Amniotic epithelial cell (primary cell): ENCODE data around the gene PLA2G4B.

Experiments used
- DNase-seq: peaks from one replicate; pipeline ENCODE4 v3.0.0-alpha.2; 2010; ENCODE audit warnings: low read depth

The PLA2G4B gene

DNA sequence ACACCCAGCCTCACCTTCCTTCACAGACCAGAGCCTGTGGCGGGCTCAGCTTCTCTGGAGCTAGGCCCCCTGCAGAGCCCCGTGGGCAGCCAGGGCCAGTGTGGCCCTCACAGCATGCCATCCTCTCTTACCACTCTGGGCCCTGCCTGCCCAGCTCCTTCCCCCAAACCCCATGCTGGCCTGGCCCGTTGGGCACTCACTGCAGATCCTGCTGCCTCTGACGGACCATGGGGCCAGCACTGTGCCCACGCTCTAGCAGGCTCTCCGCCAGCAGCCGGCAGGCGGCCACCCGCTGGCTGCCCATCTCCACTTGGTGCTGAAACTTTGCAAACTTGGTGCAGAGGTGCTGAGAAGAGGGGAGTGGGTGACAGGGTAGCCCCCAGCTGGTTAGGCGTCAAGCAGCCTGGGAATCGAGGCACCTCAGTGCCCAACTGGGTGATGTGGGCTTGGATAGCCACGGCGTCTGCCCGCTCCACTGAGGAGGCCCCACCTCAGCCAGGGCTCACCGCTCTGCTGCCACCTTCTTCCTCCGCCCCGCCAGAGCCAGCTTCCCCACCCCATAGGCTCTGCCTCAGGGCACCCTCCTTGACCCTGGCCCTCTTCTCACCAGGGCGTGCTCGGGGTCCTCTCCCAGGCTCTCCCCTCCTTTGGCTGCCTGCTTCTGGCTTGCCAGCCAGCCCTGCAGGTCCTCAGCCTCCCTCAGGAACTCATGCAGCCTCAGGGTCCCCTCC lies 32.7 kb downstream of the PLA2G4B start:
- DNase-seq: no peak

DNA sequence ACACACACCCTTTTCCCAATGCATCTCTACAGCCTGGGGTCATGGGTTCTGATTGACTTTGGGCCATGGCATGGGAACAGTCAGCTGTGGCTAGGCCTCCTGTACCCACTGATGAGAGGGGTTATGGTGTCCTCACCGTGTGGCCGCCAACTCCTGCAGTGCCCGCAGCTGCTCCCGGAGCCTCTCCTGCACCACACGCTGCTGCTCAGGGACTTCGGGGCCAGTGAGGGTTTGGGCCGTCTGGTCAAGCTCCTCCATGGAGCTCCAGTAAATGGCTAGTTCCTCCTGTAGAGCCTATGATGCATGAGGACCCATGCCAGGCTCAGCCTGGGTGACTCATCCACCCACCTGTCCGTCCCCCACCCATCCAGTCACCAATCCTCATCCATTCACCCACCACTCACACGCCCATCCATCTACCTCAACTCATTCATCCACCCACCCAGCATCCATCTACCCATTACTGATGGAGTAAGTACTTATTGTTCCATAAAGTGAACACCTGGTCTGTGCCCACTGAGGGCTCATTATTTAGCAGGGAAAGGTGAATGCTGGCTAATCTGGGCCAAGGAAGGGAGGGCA lies 33.6 kb downstream of the PLA2G4B start:
- DNase-seq: no peak

DNA sequence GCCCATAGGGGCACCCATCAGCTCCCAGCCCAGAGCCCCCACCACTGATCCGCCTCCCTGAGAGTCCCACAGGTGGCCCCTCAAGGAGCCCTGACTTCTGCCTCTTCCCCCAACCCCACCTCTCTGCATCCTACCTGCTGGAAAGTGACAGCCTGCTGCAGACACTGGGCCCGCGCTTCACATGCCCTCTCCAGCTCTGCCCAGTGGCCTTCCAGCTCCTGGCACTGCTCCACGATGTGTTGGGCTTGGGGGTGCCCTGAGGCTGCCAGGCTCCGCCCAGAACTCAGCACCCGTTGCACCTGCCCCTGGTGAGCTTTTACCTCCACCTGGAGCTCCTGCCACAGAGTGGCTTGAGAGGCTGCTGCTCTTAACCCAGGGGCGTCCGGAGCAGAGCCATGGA lies 35.1 kb downstream of the PLA2G4B start:
- DNase-seq: no peak

DNA sequence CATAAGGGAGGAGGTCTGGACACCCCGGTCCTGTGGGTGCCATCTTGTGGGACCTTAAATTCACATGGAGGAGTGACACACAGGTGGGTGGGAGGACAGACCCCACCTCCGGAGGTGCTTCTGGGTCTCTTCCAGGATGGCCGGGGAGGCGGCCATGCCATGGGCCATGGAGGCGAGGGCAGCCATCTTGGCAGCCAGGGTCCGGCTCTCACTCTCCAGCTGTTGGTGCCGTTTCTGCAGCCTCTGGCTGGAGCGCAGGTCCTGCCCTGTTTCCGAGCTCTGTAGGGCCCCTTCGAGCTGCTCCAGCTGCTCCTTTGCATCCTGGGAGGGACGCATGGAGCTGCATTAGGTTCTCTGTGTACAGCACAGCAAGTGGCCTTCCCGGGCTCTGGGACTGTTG lies 36.1 kb downstream of the PLA2G4B start:
- DNase-seq: no peak

DNA sequence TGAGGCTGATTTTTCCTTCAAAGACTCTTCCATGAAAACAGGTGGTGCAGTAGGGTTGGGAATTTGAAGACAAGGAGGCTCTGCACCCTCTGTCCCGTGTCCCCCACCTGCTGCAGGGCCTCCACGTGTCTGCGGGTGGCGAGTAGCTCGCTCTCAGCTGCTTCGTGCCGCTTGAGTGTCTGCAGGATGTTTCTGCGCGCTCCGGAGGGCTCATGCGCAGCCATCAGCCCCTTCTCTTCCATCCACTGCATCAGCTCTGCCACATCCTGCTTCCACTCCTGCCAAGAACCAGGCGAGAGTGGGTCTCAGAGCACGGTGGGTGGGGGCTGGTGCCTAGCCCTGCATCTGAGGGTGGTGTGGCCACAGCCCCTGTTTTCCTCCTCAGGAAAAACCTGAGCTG lies 37.4 kb downstream of the PLA2G4B start:
- no peak for DNase-seq

DNA sequence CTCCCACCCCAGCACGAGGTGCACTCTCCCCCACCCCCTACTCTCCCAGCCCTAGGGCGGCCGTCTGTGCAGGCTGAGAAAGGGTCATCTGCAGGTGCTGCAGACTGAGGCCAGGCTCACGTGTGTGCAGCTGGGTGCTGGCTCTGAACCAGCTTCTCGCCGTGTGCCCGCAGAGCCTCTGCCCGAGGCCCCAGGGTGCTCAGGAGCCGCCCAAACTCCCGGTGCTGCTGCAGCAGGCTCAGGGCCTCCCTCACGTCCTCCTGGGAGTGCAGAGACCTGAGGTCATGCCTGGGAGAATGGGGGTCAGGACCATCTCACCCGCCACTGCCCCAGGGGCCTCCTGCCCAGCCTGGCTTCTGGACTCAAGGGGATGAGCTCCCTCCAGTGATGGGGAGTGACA lies 38.0 kb downstream of the PLA2G4B start:
- no peak for DNase-seq

DNA sequence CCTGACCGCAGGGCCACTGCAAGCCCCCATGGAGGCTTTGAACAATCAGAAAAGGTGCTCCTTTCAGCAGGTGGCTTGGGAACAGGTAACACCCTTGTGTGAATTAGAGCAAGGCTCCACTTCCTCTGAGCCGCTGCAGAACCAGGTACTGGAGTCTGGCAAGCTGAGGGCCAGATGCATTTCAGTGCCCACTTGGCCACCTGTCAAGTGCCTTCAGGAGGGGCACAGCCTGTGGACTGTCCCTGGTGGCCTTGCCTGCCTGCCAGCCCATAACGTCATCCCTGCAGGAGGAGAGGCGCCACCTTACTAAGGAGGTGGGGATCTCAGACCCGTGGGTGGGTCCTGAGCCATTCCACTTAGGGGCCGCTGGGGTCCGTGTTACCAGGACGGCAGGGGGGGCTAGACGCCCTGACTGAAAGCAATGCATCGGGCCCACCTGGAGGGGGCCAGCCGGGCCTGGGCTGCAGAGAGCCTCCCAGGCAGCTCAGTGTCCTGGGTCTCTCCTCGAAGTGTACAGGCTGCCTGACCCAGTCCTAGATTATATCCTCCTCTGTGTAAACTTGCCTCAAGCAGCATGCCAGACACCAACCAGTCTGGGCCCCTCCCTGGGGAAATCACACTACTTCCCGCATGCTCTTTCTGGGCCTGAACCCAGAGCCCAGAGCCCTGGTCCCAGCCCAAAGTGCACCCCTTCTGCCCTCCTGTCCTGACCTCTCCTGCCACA lies 39.1 kb downstream of the PLA2G4B start:
- DNase-seq: no peak

DNA sequence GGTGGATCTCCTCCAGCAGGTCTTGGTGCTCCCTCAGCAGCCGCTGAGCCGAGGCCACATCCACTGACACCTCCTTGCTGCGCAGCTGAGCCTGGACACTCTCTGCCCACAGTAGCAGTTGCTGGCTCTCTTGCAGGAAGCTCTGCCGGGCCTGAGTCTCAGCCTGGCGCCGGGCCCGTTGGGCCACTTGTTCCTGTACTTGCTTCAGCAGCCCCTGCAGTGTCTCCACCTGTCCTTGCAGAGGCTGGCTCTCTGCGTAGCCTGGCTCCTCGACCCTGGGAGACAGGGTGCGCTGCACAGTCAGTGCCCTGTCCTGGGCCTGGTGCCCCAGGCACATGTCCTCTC lies 39.7 kb downstream of the PLA2G4B start:
- DNase-seq: no peak

DNA sequence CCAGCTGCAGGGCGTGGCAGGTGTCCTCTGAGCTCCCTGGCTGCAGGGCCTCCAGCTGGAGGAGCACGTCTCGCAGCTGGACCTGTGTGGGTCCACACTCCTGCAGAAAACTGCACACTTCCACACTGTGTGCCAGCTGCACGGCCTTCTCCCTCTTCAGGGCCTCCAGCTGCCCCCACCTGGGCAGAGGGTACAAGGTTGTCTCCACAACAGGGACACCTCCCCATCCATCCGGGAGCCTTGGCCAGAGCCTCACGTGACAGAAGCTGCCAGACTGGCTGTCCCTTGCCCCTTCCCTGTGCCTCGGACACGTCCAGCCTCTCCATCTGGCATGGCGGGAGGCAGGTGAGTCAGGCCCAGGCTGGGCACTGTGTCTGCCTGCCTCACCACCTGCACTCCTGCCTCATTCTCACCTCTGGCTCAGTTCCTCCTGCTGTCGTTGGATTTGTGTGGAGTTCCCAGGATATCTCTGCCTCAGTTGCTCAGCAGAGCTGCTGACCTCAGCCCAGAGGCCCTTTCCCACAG lies 40.7 kb downstream of the PLA2G4B start:
- DNase-seq: no peak

DNA sequence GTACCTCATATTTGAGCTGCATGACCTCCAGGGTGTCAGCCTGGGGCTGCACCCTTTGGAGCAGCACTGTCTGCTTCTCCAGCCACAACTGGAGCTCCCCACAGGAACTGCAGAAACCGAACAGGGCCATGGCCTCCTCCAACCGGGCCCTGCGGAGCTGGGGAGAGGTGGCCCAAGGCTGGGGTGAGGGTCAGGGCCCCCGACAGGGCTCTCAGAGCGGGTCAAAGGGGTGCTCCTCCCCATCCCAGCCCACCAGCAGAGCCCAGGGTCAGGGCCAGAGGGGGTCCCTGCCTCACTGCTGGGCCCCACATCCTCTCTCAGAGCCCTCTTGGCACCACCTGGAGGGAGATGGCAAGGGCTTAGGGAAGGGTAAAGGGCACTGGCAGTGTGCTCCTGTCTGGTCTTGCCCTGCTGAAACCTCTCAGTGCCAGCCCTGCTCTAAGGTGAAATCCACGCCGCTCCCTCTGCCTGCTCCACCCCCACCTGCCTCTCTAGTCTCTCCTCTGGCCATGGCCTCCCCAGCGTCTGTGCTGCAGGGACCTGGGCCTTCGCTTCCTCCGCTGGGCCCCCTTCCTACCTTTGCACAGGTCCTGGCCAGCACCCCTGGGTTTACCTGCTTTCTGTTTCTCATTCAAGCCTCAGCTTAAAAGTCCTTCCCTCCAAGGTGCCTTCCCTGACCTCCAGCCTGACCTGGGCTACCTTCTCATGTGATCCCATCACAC lies 41.7 kb downstream of the PLA2G4B start:
- no peak for DNase-seq

DNA sequence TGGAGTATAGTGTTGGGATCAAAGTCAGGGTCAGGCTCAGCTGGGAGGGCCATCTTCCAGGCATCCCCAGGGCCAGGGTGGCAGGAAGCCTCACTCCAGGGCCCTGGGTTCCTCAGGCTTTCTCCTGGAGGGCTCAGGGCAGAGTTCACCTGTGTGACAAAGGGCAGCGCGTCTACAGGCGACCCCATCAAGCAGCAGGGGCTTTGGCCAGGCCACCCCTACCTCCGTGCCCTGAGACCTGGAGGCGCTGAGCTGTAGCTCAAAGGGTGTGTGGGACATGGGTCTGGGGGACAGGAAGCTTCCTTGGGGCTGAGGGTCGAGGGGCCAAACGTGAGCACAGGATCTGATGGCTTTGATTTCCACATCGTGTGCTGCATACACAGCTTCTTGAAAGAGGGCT lies 42.4 kb downstream of the PLA2G4B start:
- DNase-seq: no peak

DNA sequence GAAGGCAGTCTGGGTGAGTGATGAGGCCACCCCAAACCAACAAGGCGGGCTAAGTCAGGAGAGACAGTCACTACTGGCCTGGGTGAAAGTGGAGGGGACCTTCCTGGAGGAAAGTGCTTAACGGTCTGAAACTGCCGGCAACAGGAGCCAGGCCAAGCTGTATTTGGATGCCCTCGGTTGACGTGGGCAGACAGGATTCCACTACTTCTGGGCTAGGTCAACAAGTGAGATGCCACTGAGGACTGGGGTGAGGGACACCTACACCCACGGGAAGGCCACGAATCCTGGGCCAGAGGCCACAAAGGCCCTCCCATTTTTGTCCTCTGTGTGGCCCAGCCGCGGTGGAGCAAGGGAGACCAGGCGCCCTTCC lies 42.9 kb downstream of the PLA2G4B start:
- DNase-seq: no peak

DNA sequence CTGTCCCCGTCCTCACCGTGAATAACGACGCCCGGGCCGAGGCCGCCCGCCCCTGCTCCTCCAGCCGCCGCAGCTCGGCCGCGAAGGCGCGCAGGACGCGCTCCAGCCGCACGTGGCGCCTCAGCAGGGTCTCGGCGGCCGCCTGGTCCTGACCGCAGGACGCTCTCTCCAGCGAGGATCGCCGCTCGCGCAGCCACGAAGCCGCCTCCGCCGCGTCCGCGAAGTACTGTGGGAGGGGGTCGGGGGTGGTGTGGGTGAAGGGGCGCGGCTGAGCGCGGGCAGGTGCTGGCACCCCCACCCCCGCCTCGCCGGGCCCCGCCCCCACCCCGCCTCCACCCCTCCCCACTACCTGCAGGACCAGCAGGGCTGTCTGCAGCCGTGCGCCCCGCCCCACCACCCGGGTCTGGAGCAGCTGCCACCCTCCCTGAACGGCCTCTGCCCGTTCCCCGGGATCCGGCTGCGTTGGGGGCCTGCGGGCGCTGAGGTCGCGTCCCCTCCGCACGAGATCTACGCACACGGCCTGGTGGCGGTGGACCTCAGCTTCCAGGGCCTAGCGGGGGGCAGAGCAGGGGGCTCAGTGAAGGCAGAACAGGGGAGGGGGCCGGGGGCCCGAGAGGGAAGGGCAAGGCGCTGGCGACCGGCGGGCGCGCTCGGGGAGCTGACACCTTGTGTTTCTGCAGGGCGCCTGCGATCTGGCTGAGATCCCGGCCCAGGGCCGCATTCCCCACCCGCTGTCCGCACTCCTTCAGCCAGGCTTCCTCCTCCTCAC lies 43.5 kb downstream of the PLA2G4B start:
- peak; percentile 26 for DNase-seq

DNA sequence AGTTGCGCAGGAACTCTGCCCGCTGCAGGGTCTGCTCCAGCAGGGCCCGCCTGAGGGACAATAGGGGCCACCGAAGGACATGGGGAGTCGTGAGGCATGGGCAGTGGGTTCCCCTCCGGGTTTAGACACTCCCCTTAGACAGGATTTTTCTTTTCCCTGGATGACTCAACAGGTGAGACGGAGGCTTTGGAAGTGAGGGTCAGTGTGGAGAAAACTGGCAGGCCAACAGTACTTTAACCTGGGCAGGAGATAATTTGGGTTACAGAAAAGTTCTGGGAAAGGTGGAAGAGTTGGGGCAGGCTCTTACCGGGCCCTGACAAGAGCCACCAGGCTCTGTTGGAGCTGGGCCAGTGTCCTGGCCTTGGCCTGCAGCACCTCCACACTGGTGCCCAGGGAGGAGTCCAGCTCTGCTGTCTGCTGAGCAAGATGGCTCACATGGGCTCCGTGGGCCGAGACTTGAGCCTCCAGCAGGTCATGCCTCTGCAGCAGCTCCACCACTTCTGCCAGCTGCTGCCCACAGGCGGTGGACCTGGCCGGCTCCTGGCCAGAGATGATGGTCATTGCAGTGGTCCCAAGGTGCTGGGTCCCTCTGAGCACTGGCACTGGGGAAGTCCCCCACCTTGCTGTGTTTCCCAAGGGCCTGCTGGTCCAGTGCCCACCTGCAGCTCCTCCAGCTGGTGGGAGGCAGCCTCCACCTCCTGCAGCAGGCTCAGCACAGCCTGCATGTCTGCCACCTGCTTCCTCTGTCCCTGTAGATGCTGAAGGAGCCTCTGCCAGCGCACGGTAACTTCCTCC lies 44.2 kb downstream of the PLA2G4B start:
- DNase-seq: no peak

DNA sequence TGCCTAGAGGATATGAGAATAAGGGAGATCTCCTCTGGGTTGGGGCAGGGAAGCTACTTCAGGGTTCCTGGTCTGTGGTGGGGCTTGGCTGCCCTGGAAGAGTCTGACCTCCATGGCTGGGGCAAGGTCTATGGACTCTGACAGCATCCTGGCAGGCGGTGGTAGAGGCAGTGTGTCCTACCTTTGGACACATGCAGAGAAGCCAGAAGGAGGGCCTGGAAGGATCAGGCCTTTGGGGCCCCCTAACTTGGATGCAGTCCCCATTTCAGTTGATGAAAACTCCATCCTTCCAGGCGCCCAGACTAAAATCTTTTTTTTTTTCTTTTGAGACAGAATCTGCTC lies 44.8 kb downstream of the PLA2G4B start:
- no peak for DNase-seq

DNA sequence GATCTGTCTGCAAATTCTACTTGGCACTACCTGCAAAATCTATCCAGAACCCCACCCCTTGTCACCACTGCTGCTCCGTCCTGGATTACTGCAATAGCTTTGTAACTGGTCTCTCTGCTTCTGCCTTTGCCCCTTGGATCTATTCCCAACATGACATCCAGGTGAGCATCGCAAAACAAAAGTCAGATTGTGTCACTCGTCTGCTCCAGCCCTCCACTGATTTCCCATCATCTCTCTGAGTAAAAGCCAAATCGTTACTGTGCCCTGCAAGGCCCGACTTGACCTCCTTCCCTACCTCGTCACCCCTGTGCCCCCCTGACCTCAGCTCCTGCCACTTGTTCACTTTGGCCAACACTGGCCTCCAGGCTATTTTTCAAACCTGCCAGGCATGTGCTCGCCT lies 45.8 kb downstream of the PLA2G4B start:
- DNase-seq: no peak

DNA sequence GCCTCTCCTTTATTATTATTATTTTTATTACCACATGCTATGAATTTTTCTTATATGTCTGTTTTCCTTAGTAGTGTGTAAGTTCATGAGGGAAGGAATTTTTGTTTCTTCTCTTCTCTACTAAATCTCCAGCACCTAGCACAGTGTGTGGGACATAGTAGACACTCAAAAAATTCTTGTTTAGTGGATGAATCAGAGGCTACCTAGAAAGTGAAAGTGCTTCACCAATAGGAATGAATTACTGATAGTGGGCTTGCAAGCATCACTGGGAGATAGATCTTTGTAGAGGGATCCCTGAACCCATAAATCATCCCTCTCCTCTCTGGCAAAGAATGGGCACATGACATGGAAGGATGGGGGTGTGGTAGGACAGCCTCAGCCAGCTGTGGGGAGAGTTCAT lies 46.7 kb downstream of the PLA2G4B start:
- no peak for DNase-seq

DNA sequence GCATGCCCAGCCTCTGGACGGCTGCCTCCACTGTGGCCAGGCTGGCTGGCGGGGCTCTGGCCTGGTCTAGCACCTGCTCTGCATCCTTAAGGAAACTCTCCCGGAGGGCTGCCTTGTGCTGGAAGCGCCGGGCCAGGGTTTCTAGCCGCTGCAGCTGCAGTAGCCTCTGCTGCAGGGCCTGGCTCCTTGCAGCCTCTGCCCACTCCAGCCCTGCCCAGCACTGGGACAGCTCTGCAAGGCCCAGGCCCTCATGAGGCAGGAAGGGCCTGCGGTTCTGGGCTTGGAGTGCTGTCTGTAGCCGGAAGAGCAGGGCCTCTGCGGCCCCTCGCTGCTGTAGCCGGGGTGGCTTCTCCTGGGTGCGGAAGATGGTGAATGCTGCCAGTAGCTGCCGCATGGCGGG lies 47.2 kb downstream of the PLA2G4B start:
- no peak for DNase-seq

DNA sequence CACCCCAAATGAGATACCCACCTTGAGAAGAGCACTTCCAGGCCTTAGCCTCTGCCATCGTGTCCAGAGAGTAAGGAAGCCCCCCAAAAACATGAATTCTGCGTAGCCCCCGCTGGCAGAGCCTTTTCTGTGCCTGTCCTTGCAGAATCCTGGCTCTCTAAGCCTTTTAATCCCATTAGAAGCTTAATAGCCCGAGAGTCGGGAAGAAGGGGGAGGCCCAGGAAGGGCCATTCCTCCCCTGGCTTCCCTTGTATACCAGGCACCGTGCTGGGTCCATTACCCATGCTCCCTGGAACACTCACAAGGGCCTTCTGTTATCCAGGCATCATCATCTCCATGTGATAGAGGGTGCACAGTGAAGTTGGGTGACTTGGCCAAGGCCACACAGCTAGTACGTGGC lies 48.1 kb downstream of the PLA2G4B start:
- no peak for DNase-seq

DNA sequence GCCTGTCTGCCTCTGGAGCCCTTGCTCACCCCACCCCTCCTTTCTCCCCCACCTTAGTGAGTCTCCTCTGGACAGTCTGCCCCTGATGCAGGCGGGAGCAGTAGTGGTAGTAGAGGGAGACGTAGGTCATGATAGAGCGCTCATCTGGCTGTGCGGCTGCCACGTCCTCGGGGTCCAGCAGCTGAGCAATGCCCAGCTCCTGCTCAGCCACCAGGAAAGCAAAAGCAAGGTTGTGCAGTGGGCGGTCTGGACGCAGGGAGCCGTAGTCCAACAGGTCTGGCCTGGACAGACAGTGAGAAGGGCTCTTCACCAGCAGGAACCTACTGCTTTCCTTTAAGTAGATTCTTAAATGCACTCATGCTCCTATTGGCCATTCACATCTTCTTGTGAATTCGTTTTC lies 48.5 kb downstream of the PLA2G4B start:
- no peak for DNase-seq

DNA sequence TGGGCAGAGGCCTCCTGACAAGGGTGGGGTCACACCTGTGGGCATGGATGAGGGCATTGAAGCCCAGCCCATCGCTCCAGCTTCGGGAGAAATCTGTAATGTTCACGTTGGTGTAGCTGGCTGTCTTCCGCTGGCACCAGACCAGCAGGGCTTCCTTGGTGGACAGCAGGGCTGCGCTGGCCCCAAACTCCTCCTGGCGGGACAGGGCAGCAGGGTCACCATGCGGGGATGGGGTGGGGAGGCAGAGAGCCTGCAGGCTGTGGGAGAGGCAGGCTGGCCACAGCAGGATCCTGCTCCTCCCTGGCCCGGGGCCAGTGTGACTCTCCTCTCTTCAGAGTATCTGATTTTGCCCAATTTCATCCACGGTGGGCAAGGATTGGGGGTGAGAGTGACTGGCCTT lies 49.2 kb downstream of the PLA2G4B start:
- no peak for DNase-seq
